ENCODE results near the gene AJAP1.

AJAP1 gene

DNA sequence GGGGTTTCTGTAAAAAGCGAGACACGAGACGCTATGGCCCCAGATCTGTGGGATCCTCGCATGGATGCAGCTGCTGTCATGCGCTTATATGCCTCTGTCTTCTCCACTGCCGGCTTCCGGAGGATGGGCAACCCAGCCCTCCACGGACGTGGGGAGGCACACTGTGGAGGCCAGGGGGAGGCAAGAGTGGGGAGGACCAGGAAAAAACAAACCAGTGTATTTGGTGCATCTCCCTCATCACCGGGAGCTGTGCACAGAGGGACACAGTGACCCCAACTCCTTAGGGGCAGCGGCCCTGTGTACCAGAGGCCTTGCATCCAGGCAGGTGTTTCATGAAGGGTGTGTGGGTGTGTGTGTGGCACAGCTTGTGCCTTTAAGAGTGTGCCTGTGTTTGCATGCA lies 95.0 kb downstream of the AJAP1 start:
- H3K9me3 ChIP-seq (ENCODE audit: control insufficient read depth, insufficient read depth, low read depth, low read length) = no peaks in the 10 kb centered on the region
- TF ChIP-seq ZNF530 (tag by site-specific recombination; IDR thresholded peaks at IDR 0.05; ENCODE audit: low read depth) (no peak), ZNF239 (tag by site-specific recombination; IDR thresholded peaks at IDR 0.05) (no peak), GLIS2 (tag by site-specific recombination; IDR thresholded peaks at IDR 0.05) (no peak), ZBTB8A (tag by site-specific recombination; IDR thresholded peaks at IDR 0.05) (no peak), ZNF555 (tag by site-specific recombination; conservative IDR thresholded peaks at IDR 0.05) (no peak), ZNF571 (tag by site-specific recombination; IDR thresholded peaks at IDR 0.05) (no peak), ZNF600 (tag by site-specific recombination; IDR thresholded peaks at IDR 0.05) (no peak), ZNF169 (tag by site-specific recombination; IDR thresholded peaks at IDR 0.05) (no peak), ZNF747 (tag by site-specific recombination; IDR thresholded peaks at IDR 0.05) (no peak), MYNN (tag by site-specific recombination; IDR thresholded peaks at IDR 0.05; ENCODE audit: borderline replicate concordance) (no peak), HOXA7 (CRISPR knock-in tag; IDR thresholded peaks at IDR 0.05; ENCODE audit: borderline replicate concordance) (no peak), ZNF350 (tag by site-specific recombination; IDR thresholded peaks at IDR 0.05) (no peak)
- TF ChIP-seq, protein P1, sequence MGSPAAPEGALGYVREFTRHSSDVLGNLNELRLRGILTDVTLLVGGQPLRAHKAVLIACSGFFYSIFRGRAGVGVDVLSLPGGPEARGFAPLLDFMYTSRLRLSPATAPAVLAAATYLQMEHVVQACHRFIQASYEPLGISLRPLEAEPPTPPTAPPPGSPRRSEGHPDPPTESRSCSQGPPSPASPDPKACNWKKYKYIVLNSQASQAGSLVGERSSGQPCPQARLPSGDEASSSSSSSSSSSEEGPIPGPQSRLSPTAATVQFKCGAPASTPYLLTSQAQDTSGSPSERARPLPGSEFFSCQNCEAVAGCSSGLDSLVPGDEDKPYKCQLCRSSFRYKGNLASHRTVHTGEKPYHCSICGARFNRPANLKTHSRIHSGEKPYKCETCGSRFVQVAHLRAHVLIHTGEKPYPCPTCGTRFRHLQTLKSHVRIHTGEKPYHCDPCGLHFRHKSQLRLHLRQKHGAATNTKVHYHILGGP (tag by site-specific recombination; IDR thresholded peaks at IDR 0.05) = no peak
- TF ChIP-seq, protein P2, sequence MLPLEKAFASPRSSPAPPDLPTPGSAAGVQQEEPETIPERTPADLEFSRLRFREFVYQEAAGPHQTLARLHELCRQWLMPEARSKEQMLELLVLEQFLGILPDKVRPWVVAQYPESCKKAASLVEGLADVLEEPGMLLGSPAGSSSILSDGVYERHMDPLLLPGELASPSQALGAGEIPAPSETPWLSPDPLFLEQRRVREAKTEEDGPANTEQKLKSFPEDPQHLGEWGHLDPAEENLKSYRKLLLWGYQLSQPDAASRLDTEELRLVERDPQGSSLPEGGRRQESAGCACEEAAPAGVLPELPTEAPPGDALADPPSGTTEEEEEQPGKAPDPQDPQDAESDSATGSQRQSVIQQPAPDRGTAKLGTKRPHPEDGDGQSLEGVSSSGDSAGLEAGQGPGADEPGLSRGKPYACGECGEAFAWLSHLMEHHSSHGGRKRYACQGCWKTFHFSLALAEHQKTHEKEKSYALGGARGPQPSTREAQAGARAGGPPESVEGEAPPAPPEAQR (tag by site-specific recombination; IDR thresholded peaks at IDR 0.05) = no peak
- TF ChIP-seq, protein P3, sequence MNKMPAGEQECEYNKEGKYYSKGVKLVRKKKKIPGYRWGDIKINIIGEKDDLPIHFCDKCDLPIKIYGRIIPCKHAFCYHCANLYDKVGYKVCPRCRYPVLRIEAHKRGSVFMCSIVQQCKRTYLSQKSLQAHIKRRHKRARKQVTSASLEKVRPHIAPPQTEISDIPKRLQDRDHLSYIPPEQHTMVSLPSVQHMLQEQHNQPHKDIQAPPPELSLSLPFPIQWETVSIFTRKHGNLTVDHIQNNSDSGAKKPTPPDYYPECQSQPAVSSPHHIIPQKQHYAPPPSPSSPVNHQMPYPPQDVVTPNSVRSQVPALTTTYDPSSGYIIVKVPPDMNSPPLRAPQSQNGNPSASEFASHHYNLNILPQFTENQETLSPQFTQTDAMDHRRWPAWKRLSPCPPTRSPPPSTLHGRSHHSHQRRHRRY (tag by site-specific recombination; IDR thresholded peaks at IDR 0.05) = no peak
- TF ChIP-seq, protein P4, sequence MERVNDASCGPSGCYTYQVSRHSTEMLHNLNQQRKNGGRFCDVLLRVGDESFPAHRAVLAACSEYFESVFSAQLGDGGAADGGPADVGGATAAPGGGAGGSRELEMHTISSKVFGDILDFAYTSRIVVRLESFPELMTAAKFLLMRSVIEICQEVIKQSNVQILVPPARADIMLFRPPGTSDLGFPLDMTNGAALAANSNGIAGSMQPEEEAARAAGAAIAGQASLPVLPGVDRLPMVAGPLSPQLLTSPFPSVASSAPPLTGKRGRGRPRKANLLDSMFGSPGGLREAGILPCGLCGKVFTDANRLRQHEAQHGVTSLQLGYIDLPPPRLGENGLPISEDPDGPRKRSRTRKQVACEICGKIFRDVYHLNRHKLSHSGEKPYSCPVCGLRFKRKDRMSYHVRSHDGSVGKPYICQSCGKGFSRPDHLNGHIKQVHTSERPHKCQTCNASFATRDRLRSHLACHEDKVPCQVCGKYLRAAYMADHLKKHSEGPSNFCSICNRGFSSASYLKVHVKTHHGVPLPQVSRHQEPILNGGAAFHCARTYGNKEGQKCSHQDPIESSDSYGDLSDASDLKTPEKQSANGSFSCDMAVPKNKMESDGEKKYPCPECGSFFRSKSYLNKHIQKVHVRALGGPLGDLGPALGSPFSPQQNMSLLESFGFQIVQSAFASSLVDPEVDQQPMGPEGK (tag by site-specific recombination; IDR thresholded peaks at IDR 0.05) = no peak
- POLR2A ChIA-PET = no interaction called here
- no peaks in the 10 kb centered on the region for H3K36me3 ChIP-seq (ENCODE audit: control insufficient read depth in 2 of 2, insufficient read depth in 1 of 2, low read length in 2 of 2)
- no peak overlapping the region for H3K4me3 ChIP-seq (ENCODE audit: low read depth, low read length)
- no peak overlapping the region for H3K27ac ChIP-seq (ENCODE audit: extremely low read depth, low read depth, low read length)
- H3K4me1 ChIP-seq (ENCODE audit: control insufficient read depth, insufficient read depth, low read length) = no peaks in the 10 kb centered on the region
- CTCF ChIA-PET = no interaction called here

DNA sequence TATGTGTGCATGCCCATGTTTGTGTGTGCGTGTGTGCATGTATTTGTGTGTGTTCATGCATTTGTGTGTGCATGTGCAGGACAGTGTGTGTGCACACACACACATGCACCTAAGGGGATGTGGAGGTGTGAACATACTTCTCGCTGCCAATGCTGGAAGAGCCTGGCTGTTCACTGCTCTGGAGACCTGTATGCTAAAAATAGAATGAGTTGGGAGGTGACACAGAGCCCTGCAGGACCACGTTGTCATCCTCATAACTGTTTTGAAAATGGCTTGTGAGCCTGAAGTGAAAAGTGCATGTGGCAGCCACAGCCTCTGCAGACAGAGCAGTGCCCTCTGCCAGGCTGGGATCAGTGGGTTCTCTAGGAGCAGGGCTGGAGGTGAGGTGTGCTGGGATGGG lies 95.8 kb downstream of the AJAP1 start:
- CTCF ChIA-PET = no interaction called here

More for the DNA sequence above, 95.8 kb downstream of the AJAP1 start:
- no peaks in the 10 kb centered on the region for H3K36me3 ChIP-seq (ENCODE audit: control insufficient read depth in 2 of 2, insufficient read depth in 1 of 2, low read length in 2 of 2)
- TF ChIP-seq ZNF324 (tag by site-specific recombination; IDR thresholded peaks at IDR 0.05) (no peak), IKZF3 (tag by site-specific recombination; IDR thresholded peaks at IDR 0.05) (no peak), ZNF544 (tag by site-specific recombination; IDR thresholded peaks at IDR 0.05) (no peak), ZNF302 (tag by site-specific recombination; IDR thresholded peaks at IDR 0.05; ENCODE audit: low read depth) (no peak), ZNF223 (tag by site-specific recombination; IDR thresholded peaks at IDR 0.05) (no peak), ZNF140 (tag by site-specific recombination; IDR thresholded peaks at IDR 0.05) (no peak), ZNF623 (tag by site-specific recombination; IDR thresholded peaks at IDR 0.05) (no peak)
- TF ChIP-seq, protein P2 (tag by site-specific recombination; IDR thresholded peaks at IDR 0.05) = no peak
- TF ChIP-seq, protein P5, sequence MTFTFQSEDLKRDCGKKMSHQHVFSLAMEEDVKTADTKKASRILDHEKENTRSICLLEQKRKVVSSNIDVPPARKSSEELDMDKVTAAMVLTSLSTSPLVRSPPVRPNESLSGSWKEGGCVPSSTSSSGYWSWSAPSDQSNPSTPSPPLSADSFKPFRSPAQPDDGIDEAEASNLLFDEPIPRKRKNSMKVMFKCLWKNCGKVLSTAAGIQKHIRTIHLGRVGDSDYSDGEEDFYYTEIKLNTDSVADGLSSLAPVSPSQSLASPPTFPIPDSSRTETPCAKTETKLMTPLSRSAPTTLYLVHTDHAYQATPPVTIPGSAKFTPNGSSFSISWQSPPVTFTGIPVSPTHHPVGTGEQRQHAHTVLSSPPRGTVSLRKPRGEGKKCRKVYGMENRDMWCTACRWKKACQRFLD (tag by site-specific recombination; IDR thresholded peaks at IDR 0.05) = no peak
- no peak overlapping the region for H3K27ac ChIP-seq (ENCODE audit: extremely low read depth, low read depth, low read length)
- no peaks in the 10 kb centered on the region for H3K4me1 ChIP-seq (ENCODE audit: control insufficient read depth, insufficient read depth, low read length)
- POLR2A ChIA-PET = no interaction called here
- no peak overlapping the region for H3K4me3 ChIP-seq (ENCODE audit: low read depth, low read length)
- H3K9me3 ChIP-seq (ENCODE audit: control insufficient read depth, insufficient read depth, low read depth, low read length) = no peaks in the 10 kb centered on the region
